Right renal cortex interstitium (tissue), 3 donors: Measurements from ENCODE around the gene KNDC1. TPM values are rescaled to one million over a fixed set of nuclear protein-coding genes. Genes with fewer than 3 reads are reported as not detected.

Source experiments
- DNase-seq, 3 donors: peaks; one replicate each; pipeline ENCODE4 v3.0.0-alpha.2; 2013; ENCODE audit warnings: low read depth in 3 of 3, low spot score in 2 of 3
- polyA plus RNA-seq, 3 donors: library from polyadenylated mRNA; unstranded; fragments of 120-200 nt; gene quantifications; one replicate each; pipeline ENCODE4 v1.2.1, GENCODE V29; 2013; ENCODE audit not compliant: insufficient read length in 3 of 3

KNDC1 gene
- polyA plus RNA-seq, 3 donors: 4.1 to 5.5 (median 4.2) TPM

- DNase-seq: no peak
Measured at GRCh38 chr10:133270773-133271297, 110.8 kb downstream of the KNDC1 start.

DNA sequence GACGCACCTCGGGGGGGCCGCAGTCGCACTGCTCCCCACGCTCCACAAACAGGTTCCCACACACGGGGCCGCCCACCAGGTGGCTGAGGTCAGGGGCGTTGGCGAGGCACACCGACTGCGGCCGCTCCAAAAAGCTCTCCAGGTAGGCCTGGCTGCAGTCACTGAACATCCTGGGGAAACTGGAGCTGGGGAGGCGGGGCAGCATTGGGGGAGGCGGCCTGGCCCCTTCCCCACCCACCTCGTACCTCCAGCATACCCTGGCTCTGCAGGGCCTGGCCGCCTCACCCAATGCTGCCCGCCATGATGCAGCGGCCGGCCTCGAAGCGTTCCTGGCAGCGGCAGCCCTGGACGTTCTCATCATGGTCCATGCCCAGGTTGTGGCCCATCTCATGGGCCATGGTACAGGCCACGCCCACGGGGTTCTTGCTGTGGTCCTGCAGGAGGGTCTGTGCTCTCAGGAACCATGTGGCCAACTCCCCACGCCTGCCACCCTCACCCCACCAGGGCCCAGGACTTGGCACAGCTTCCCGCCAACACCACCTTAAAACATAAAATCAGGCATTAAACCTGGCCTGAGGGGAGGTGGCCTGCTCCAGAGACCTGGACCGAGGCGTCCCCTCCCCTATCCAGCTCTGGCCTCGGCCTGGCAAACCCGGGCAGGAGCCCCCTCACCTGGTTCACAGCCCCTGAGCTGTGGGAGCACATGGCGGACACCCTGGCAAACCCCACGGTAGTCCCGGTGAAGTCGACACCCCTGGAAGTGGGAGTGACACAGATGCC is 111.7 kb downstream of the KNDC1 start:
- no peak for DNase-seq

- no peak for DNase-seq
Measured at GRCh38 chr10:133272301-133272963, 112.4 kb downstream of the KNDC1 start.

GRCh38 chr10:133272964-133273420 is 113.0 kb downstream of the KNDC1 start:
- DNase-seq: no peak

DNA sequence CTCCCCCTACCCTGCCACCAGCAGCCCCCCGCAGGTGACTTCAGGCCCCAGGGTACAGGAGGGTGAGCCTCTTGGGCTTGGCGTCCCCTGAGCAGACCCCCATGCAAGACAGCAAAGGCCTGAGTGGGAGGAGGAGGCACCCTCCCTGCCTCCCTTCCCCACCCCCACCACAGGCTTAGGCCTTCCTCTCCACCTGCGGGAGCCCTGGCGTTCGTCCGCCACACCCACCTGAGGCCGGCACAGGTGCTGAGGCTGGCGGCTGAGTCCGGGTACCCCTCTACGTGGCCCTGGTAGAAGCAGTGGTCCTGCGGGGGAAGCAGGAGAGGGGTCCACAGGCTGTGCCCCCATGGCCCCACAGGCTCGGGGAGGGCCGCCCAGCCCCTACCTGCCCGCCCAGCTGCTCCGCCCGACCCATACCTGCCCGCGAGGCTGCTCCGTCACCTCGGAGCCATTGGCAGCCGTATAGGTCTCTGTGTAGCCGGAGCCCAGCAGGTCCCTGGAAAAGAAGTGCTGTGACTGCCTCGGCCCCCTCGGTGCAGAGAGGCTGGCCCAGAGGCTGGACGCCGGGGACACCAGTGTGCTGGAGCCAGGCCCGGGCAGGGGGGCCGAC is 113.6 kb downstream of the KNDC1 start:
- DNase-seq: no peak

DNA sequence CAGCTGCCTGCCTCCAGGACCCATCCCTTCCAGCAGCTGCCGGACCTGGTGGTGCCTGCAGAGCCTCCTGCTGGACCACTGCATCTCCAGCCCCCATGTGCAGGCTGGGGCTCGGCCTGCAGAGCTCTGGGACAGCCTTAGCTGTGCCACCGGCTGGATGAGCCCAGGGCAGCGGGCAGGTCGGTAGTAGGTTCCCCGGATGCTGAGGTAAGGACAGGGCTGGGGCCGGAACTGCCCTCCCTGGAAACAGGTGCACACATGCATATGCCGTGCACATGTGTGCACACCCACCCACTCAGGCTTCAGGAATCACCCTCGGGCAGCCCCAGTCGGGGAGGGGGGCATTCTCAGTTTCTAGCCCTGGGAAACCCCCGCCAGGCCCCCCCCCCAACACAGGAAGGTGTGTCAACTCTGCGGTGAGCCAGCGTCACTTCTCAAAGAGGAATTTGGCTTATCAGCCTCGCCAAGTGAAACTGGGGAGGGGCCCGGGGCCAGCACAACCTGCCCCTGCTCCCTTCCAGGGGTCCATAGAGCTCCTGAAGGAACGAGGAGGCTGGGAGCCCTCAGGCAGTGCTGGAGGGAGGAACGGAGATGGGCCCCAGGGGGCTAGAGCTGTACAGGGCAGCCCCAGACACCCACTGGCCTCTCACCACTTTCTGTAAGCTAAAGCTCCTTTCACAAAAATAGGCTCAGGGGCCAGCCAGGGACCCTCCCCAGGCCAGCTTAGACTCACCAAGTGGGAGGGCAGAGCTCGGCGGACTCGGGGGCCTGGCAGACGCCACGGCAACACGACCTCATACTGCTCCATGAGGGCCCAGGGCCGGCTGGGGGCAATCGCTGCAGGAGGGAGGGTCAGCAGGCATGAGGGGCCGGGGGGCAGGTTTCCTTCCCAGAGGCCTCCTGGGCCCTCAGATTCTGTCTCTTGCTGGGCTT is 115.0 kb downstream of the KNDC1 start:
- DNase-seq: no peak

DNA sequence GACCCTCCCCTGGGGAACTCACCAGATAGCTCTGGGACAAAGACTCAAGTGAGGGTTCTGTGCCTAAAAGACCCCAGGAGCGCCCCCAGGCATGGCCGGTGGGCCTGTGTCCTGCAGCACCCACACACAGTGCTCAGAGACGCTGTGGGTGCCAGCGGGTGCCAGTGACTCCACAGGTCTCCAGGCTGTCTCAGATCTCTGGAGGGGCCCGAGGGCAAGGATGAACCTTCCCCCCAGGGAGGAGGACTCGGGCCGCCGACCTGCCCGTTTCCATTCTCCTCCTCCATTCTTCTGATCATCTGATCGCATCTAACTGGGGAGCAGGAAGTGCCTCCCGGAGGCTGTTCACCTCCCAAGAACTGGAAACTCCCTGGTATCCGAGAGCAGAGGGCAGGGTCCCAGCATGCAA is 115.7 kb downstream of the KNDC1 start:
- no peak for DNase-seq

Other genes with a start within 250 kb of the KNDC1 start
- gene CFAP46, start 217.6 kb upstream of the KNDC1 start, polyA plus RNA-seq: 1 to 10 TPM; 6.1 to 7.8 (median 6.7) TPM
- gene ADGRA1, start 72.3 kb upstream of the KNDC1 start, polyA plus RNA-seq: 1 to 10 TPM; 1.2 to 1.7 (median 1.5) TPM
- not detected for gene UTF1, start 70.0 kb downstream of the KNDC1 start, polyA plus RNA-seq
- gene VENTX, start 77.6 kb downstream of the KNDC1 start, polyA plus RNA-seq: under 1 TPM; 0.04 to 0.17 (median 0.14) TPM
- 1 to 10 TPM; 1.0 to 1.6 (median 1.3) TPM for gene ADAM8, start 116.6 kb downstream of the KNDC1 start, polyA plus RNA-seq
- 10 to 100 TPM; 53.6 to 60.4 (median 56.3) TPM for gene TUBGCP2, start 148.7 kb downstream of the KNDC1 start, polyA plus RNA-seq
- gene ZNF511, start 148.7 kb downstream of the KNDC1 start, polyA plus RNA-seq: 10 to 100 TPM; 33.1 to 42.2 (median 34.2) TPM
- not detected for gene CALY, start 176.7 kb downstream of the KNDC1 start, polyA plus RNA-seq
- gene PRAP1, start 187.2 kb downstream of the KNDC1 start, polyA plus RNA-seq: 1 to 10 TPM; 3.3 to 7.1 (median 5.7) TPM
- gene FUOM, start 197.8 kb downstream of the KNDC1 start, polyA plus RNA-seq: 10 to 100 TPM; 13.3 to 19.7 (median 17.2) TPM
- gene ECHS1, start 213.1 kb downstream of the KNDC1 start, polyA plus RNA-seq: 100 to 1,000 TPM; 120 to 146 (median 134) TPM
- 1 to 10 TPM; 3.8 to 6.2 (median 4.2) TPM for gene PAOX, start 219.0 kb downstream of the KNDC1 start, polyA plus RNA-seq
- gene MTG1, start 233.9 kb downstream of the KNDC1 start, polyA plus RNA-seq: 10 to 100 TPM; 63.4 to 66.6 (median 65.1) TPM